Measurements from ENCODE around the gene FAM117B. TPM values are rescaled to one million over a fixed set of nuclear protein-coding genes. Genes with fewer than 3 reads are reported as not detected.
A peak's percentile ranks its signal among the peaks of the same experiment; 100 is the strongest.

Gene FAM117B
- total and polyA plus RNA-seq, 9 donors: 2.5 to 4.8 (median 3.2) TPM

DNA sequence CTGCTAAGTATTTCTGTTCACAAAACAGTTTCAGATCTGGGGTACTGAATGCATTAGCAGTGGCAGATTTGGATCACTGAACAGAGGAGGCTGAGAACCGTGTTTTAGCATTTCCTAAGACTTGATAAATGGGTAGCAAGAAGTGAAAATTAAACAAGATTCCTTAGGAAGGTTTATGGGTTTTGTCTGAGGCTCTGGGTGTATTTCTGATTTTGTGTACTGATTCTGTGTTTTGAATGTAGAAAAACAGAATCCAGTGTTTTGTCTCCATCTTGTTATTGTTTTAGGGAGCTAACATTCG, 1.4 kb downstream of the FAM117B start:
- Histone ChIP-seq H3K36me3 (ENCODE audit: control insufficient read depth, insufficient read depth, low read length) (no peaks in the 10 kb centered on the region), H3K9me3 (replicated peaks; ENCODE audit: control insufficient read depth, low read depth, low read length) (no peaks in the 10 kb centered on the region), H3K4me3 (ENCODE audit: low read length) (peak overlapping the region; percentile 52), H3K4me1 (ENCODE audit: control insufficient read depth, insufficient read depth, low read length) (peaks cover 6% of the 10 kb centered on the region), H3K27ac (ENCODE audit: low read length) (peak overlapping the region; percentile 83), H3K27me3 (ENCODE audit: control insufficient read depth, insufficient read depth, low read length) (no peaks in the 10 kb centered on the region)
- no peak for DNase-seq
- 20% methylated on average over 1 of the region's 2 CpGs for WGBS (ENCODE audit: insufficient coverage)

- H3K4me3 ChIP-seq (ENCODE audit: low read length): no peak overlapping the region
Observed at GRCh38 chr2:202638721-202639120, 4.0 kb downstream of the FAM117B start.

DNA sequence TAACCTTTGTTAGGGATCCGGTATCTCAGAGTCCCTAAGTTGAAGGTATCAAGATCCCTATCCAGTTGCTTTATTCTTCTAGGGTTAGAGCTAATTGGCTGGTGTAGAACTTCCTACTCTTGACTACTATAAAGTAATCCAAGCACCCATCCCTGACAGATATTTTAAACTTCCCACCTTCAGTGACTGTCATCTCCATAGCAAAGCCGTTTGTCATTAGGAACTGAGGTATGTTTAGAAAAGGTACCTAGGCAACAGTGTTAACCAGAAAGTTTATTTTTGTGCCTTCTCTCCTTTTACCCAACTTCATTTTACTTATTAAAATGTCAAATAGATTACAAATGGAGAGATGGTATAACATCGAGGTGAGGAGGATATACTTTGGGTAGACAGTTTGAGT, 4.5 kb downstream of the FAM117B start:
- H3K9me3 ChIP-seq (replicated peaks; ENCODE audit: control insufficient read depth, low read depth, low read length): no peaks in the 10 kb centered on the region
- H3K27me3 ChIP-seq (ENCODE audit: control insufficient read depth, insufficient read depth, low read length): no peaks in the 10 kb centered on the region
- peaks cover 3% of the 10 kb centered on the region for H3K4me1 ChIP-seq (ENCODE audit: control insufficient read depth, insufficient read depth, low read length)
- H3K4me3 ChIP-seq (ENCODE audit: low read length): no peak overlapping the region
- H3K27ac ChIP-seq (ENCODE audit: low read length): no peak overlapping the region
- WGBS (ENCODE audit: insufficient coverage): no CpG with 5 or more reads among the region's 3 CpGs
- no peaks in the 10 kb centered on the region for H3K36me3 ChIP-seq (ENCODE audit: control insufficient read depth, insufficient read depth, low read length)
- DNase-seq: no peak

More at GRCh38 chr2:202638721-202639120, 4.0 kb downstream of the FAM117B start:
- no peaks in the 10 kb centered on the region for H3K36me3 ChIP-seq (ENCODE audit: control insufficient read depth, insufficient read depth, low read length)
- DNase-seq: no peak
- no peak overlapping the region for H3K27ac ChIP-seq (ENCODE audit: low read length)
- H3K9me3 ChIP-seq (replicated peaks; ENCODE audit: control insufficient read depth, low read depth, low read length): no peaks in the 10 kb centered on the region
- H3K4me1 ChIP-seq (ENCODE audit: control insufficient read depth, insufficient read depth, low read length): peaks cover 3% of the 10 kb centered on the region
- no CpG with 5 or more reads among the region's 6 CpGs for WGBS (ENCODE audit: insufficient coverage)
- H3K27me3 ChIP-seq (ENCODE audit: control insufficient read depth, insufficient read depth, low read length): no peaks in the 10 kb centered on the region

- no peaks in the 10 kb centered on the region for H3K36me3 ChIP-seq (ENCODE audit: control insufficient read depth, insufficient read depth, low read length)
- H3K4me3 ChIP-seq (ENCODE audit: low read length): no peak overlapping the region
- DNase-seq: no peak
- H3K9me3 ChIP-seq (replicated peaks; ENCODE audit: control insufficient read depth, low read depth, low read length): no peaks in the 10 kb centered on the region
- H3K27ac ChIP-seq (ENCODE audit: low read length): no peak overlapping the region
- no peaks in the 10 kb centered on the region for H3K27me3 ChIP-seq (ENCODE audit: control insufficient read depth, insufficient read depth, low read length)
- H3K4me1 ChIP-seq (ENCODE audit: control insufficient read depth, insufficient read depth, low read length): no peaks in the 10 kb centered on the region
- 91% methylated on average over 2 of the region's 2 CpGs for WGBS (ENCODE audit: insufficient coverage)
Observed at GRCh38 chr2:202642567-202642966, 7.8 kb downstream of the FAM117B start.

DNA sequence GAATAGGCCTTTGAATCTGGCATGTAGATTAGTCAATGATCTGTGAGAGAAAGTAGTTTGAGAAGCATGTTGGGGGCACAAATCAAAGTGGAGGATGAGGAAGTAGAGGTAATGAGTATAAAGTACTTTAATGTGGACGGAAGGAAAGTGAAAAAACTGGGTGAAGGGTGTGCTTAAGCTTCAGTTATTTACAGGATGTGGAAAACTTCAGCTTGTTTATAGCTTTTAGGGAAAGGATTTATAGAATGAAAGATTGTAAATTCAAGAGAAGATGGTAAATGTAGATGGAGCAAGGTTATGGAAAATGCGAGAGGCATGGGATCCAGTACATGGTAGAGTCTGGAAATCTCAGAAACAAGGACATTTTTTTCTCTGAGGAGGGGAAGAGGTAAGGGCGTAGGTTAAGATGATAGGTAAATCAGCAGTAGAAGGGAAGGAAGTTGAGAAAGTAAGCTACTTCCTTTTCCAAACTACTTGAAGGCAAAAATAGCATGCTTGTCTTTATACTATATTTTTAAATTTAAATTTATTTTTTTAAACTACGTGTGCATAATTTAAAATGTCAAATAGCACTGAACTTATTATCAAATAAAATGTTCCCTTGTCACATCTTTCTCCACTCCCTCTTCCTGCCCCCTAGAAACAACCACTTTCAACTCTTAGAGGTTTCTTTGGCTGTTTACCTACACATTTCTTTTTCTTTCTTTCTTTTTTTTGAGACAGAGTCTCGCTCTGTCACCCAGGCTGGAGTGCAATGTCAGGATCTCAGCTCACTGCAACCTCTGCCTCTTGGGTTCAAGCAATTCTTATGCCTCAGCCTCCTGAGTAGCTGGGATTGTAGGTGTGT, 8.5 kb downstream of the FAM117B start:
- Histone ChIP-seq H3K27ac (ENCODE audit: low read length) (no peak overlapping the region), H3K9me3 (replicated peaks; ENCODE audit: control insufficient read depth, low read depth, low read length) (no peaks in the 10 kb centered on the region), H3K36me3 (ENCODE audit: control insufficient read depth, insufficient read depth, low read length) (no peaks in the 10 kb centered on the region), H3K4me1 (ENCODE audit: control insufficient read depth, insufficient read depth, low read length) (no peaks in the 10 kb centered on the region), H3K4me3 (ENCODE audit: low read length) (no peak overlapping the region), H3K27me3 (ENCODE audit: control insufficient read depth, insufficient read depth, low read length) (no peaks in the 10 kb centered on the region)
- DNase-seq: no peak
- WGBS (ENCODE audit: insufficient coverage): 61% methylated on average over 3 of the region's 5 CpGs

- H3K4me1 ChIP-seq (ENCODE audit: control insufficient read depth, insufficient read depth, low read length): no peaks in the 10 kb centered on the region
- WGBS (ENCODE audit: insufficient coverage): no CpG with 5 or more reads among the region's 4 CpGs
- no peak overlapping the region for H3K27ac ChIP-seq (ENCODE audit: low read length)
Observed at GRCh38 chr2:202652119-202652518, 17.4 kb downstream of the FAM117B start.

GRCh38 chr2:202653890-202654289, 19.1 kb downstream of the FAM117B start:
- no peaks in the 10 kb centered on the region for H3K9me3 ChIP-seq (replicated peaks; ENCODE audit: control insufficient read depth, low read depth, low read length)
- H3K4me1 ChIP-seq (ENCODE audit: control insufficient read depth, insufficient read depth, low read length): no peaks in the 10 kb centered on the region
- no peaks in the 10 kb centered on the region for H3K36me3 ChIP-seq (ENCODE audit: control insufficient read depth, insufficient read depth, low read length)
- no peak for DNase-seq
- H3K27me3 ChIP-seq (ENCODE audit: control insufficient read depth, insufficient read depth, low read length): no peaks in the 10 kb centered on the region
- WGBS (ENCODE audit: insufficient coverage): 64% methylated on average over 3 of the region's 4 CpGs
- H3K27ac ChIP-seq (ENCODE audit: low read length): no peak overlapping the region
- no peak overlapping the region for H3K4me3 ChIP-seq (ENCODE audit: low read length)

More at GRCh38 chr2:202652119-202652518, 17.4 kb downstream of the FAM117B start:
- Histone ChIP-seq H3K4me3 (ENCODE audit: low read length) (no peak overlapping the region), H3K9me3 (replicated peaks; ENCODE audit: control insufficient read depth, low read depth, low read length) (no peaks in the 10 kb centered on the region), H3K27me3 (ENCODE audit: control insufficient read depth, insufficient read depth, low read length) (no peaks in the 10 kb centered on the region), H3K36me3 (ENCODE audit: control insufficient read depth, insufficient read depth, low read length) (no peaks in the 10 kb centered on the region)
- DNase-seq: no peak

GRCh38 chr2:202657876-202658275, 23.1 kb downstream of the FAM117B start:
- H3K4me3 ChIP-seq (ENCODE audit: low read length): no peak overlapping the region

GRCh38 chr2:202660796-202661195, 26.0 kb downstream of the FAM117B start:
- no peak overlapping the region for H3K27ac ChIP-seq (ENCODE audit: low read length)
- H3K4me1 ChIP-seq (ENCODE audit: control insufficient read depth, insufficient read depth, low read length): no peaks in the 10 kb centered on the region
- WGBS (ENCODE audit: insufficient coverage): 86% methylated on average over 1 of the region's 2 CpGs
- H3K9me3 ChIP-seq (replicated peaks; ENCODE audit: control insufficient read depth, low read depth, low read length): no peaks in the 10 kb centered on the region
- no peaks in the 10 kb centered on the region for H3K27me3 ChIP-seq (ENCODE audit: control insufficient read depth, insufficient read depth, low read length)
- H3K4me3 ChIP-seq (ENCODE audit: low read length): no peak overlapping the region
- H3K36me3 ChIP-seq (ENCODE audit: control insufficient read depth, insufficient read depth, low read length): no peaks in the 10 kb centered on the region
- DNase-seq: no peak

More at GRCh38 chr2:202657876-202658275, 23.1 kb downstream of the FAM117B start:
- Histone ChIP-seq H3K27me3 (ENCODE audit: control insufficient read depth, insufficient read depth, low read length) (no peaks in the 10 kb centered on the region), H3K4me1 (ENCODE audit: control insufficient read depth, insufficient read depth, low read length) (no peaks in the 10 kb centered on the region), H3K9me3 (replicated peaks; ENCODE audit: control insufficient read depth, low read depth, low read length) (no peaks in the 10 kb centered on the region), H3K27ac (ENCODE audit: low read length) (no peak overlapping the region), H3K36me3 (ENCODE audit: control insufficient read depth, insufficient read depth, low read length) (no peaks in the 10 kb centered on the region)
- DNase-seq: no peak

GRCh38 chr2:202669841-202670240, 35.1 kb downstream of the FAM117B start:
- no peaks in the 10 kb centered on the region for H3K27me3 ChIP-seq (ENCODE audit: control insufficient read depth, insufficient read depth, low read length)
- DNase-seq: no peak
- H3K4me1 ChIP-seq (ENCODE audit: control insufficient read depth, insufficient read depth, low read length): no peaks in the 10 kb centered on the region
- no CpG with 5 or more reads among the region's 1 CpG for WGBS (ENCODE audit: insufficient coverage)
- no peak overlapping the region for H3K27ac ChIP-seq (ENCODE audit: low read length)
- H3K9me3 ChIP-seq (replicated peaks; ENCODE audit: control insufficient read depth, low read depth, low read length): no peaks in the 10 kb centered on the region
- H3K4me3 ChIP-seq (ENCODE audit: low read length): no peak overlapping the region
- no peaks in the 10 kb centered on the region for H3K36me3 ChIP-seq (ENCODE audit: control insufficient read depth, insufficient read depth, low read length)
